Neuronal stem cell (in vitro differentiated cells): ENCODE measurements around the gene TRIM3.
A peak's percentile ranks its signal among the peaks of the same experiment; 100 is the strongest.

Experiments
- DNase-seq: peaks from one replicate; pipeline ENCODE4 v3.0.0-alpha.2; 2013; ENCODE audit warnings: low spot score
- H2AFZ ChIP-seq: one replicate; pipeline ENCODE4 v1.6.1; 2013; ENCODE audit warnings: mild to moderate bottlenecking, low read length, inconsistent platforms
- H2AK5ac ChIP-seq: 2 replicates; pipeline ENCODE4 v1.6.1; 2013; ENCODE audit warnings: low read depth, mild to moderate bottlenecking, inconsistent platforms, low read length, moderate library complexity, mixed read lengths
- H2BK120ac ChIP-seq: 2 replicates; pipeline ENCODE4 v1.6.1; 2013; ENCODE audit warnings: low read depth, mild to moderate bottlenecking, inconsistent platforms, low read length, moderate library complexity, mixed read lengths
- H2BK12ac ChIP-seq: one replicate; pipeline ENCODE4 v1.6.1; 2013; ENCODE audit warnings: low read length, inconsistent platforms
- H2BK15ac ChIP-seq: 2 replicates; pipeline ENCODE4 v1.6.1; 2013; ENCODE audit warnings: mild to moderate bottlenecking, low read length, inconsistent platforms, mixed read lengths
- H2BK5ac ChIP-seq: one replicate; pipeline ENCODE4 v1.6.1; 2013; ENCODE audit warnings: inconsistent platforms, mild to moderate bottlenecking, low read length, moderate library complexity
- H3K14ac ChIP-seq: one replicate; pipeline ENCODE4 v1.6.1; 2013; ENCODE audit warnings: low read length, inconsistent platforms
- H3K18ac ChIP-seq: 2 replicates; pipeline ENCODE4 v1.6.1; 2013; ENCODE audit warnings: low read length, inconsistent platforms
- H3K23ac ChIP-seq: 2 replicates; pipeline ENCODE4 v1.6.1; 2013; ENCODE audit warnings: low read depth, mild to moderate bottlenecking, mixed read lengths, low read length, inconsistent platforms; ENCODE audit not compliant: poor library complexity
- H3K27ac ChIP-seq: replicated peaks from 3 replicates; pipeline ENCODE4 v1.5.1; 2013; ENCODE audit warnings: low read length, inconsistent platforms
- H3K27me3 ChIP-seq, 3 experiments: 2 replicates each; pipeline ENCODE4 v1.6.1; 2013; ENCODE audit warnings: low read length in 3 of 3, mild to moderate bottlenecking in 2 of 3, inconsistent platforms in 1 of 3, low read depth in 1 of 3, mixed read lengths in 1 of 3, moderate library complexity in 1 of 3; ENCODE audit not compliant: control insufficient read depth in 3 of 3, insufficient read depth in 3 of 3
- H3K36me3 ChIP-seq, 2 donors: replicated peaks in 1 of 2; 2 replicates each; pipeline ENCODE4 v1.6.1; 2013; ENCODE audit warnings: low read length in 2 of 2; ENCODE audit not compliant: control insufficient read depth in 2 of 2, insufficient read depth in 2 of 2
- H3K4ac ChIP-seq: 2 replicates; pipeline ENCODE4 v1.6.1; 2013; ENCODE audit warnings: inconsistent platforms, mild to moderate bottlenecking, low read length, moderate library complexity
- H3K4me1 ChIP-seq, 2 donors: 1 replicate in 1 of 2; 2 replicates in 1 of 2; pipeline ENCODE4 v1.6.1; 2013; ENCODE audit warnings: low read length in 2 of 2, low read depth in 1 of 2; ENCODE audit not compliant: control insufficient read depth in 2 of 2, insufficient read depth in 1 of 2
- H3K4me2 ChIP-seq: one replicate; pipeline ENCODE4 v1.6.1; 2013; ENCODE audit warnings: mild to moderate bottlenecking, low read length, inconsistent platforms; ENCODE audit not compliant: insufficient read depth, poor library complexity, severe bottlenecking
- H3K4me3 ChIP-seq, 2 donors: 2 replicates each; pipeline ENCODE4 v1.5.1; 2013; ENCODE audit warnings: low read length in 2 of 2, mild to moderate bottlenecking in 2 of 2, inconsistent platforms in 1 of 2, moderate library complexity in 1 of 2
- H3K79me1 ChIP-seq: one replicate; pipeline ENCODE4 v1.6.1; 2013; ENCODE audit warnings: low read depth, mild to moderate bottlenecking, inconsistent platforms, low read length, moderate library complexity
- H3K9ac ChIP-seq: one replicate; pipeline ENCODE4 v1.6.1; 2013; ENCODE audit warnings: mild to moderate bottlenecking, low read depth, low read length, inconsistent platforms; ENCODE audit not compliant: poor library complexity
- H3K9me3 ChIP-seq, 2 donors: replicated peaks in 1 of 2; 2 replicates each; pipeline versions ENCODE3 to v1.6.1; 2013; ENCODE audit warnings: low read length in 2 of 2, mild to moderate bottlenecking in 2 of 2, inconsistent platforms in 1 of 2, low read depth in 1 of 2, mixed read lengths in 1 of 2, moderate library complexity in 1 of 2; ENCODE audit not compliant: control insufficient read depth in 2 of 2, insufficient read depth in 1 of 2
- H4K8ac ChIP-seq: one replicate; pipeline ENCODE4 v1.6.1; 2013; ENCODE audit warnings: low read depth, mild to moderate bottlenecking, inconsistent platforms, low read length, moderate library complexity
- H4K91ac ChIP-seq: one replicate; pipeline ENCODE4 v1.6.1; 2013; ENCODE audit warnings: low read length, low read depth, mild to moderate bottlenecking, inconsistent platforms; ENCODE audit not compliant: poor library complexity
- WGBS, 2 donors: extraction: QIAGEN DNeasy Blood & Tissue Kit; methylation state at CpG; one replicate each; pipeline ENCODE4 v1.1.7; 2013; ENCODE audit warnings: missing lambda C conversion rate in 2 of 2, mixed read lengths in 1 of 2; ENCODE audit not compliant: insufficient read length in 2 of 2, insufficient replicate concordance in 1 of 2; ENCODE audit errors: extremely low coverage in 2 of 2; 5-methylcytosine and 5-hydroxymethylcytosine counted together

The TRIM3 gene

GRCh38 chr11:6413791-6414201 is 59.9 kb downstream of the TRIM3 start:
- no peaks in the 10 kb centered on the region for H3K9me3 ChIP-seq
- peaks cover 12 to 26% of the 10 kb centered on the region in 2 donors for H3K36me3 ChIP-seq
- H2BK5ac ChIP-seq: no peak overlapping the region
- H3K4me1 ChIP-seq: peaks cover 3 to 5% of the 10 kb centered on the region in 2 donors
- H3K18ac ChIP-seq: no peak overlapping the region
- H4K91ac ChIP-seq: no peak overlapping the region
- H3K4me3 ChIP-seq: no peak overlapping the region
- no peak overlapping the region for H3K9ac ChIP-seq
- no peak overlapping the region for H2BK15ac ChIP-seq
- no peak overlapping the region for H3K4me2 ChIP-seq
- peaks cover 8% of the 10 kb centered on the region for H3K79me1 ChIP-seq
- no peaks in the 10 kb centered on the region for H3K27me3 ChIP-seq
- no peak overlapping the region for H4K8ac ChIP-seq
- H3K27ac ChIP-seq: no peak overlapping the region
- no peak overlapping the region for H2AK5ac ChIP-seq
- no CpG with 5 or more reads among the region's 12 CpGs for WGBS, 2 donors
- no peak overlapping the region for H2BK12ac ChIP-seq
- H3K4ac ChIP-seq: no peak overlapping the region
- no peak overlapping the region for H3K14ac ChIP-seq
- no peak overlapping the region for H2BK120ac ChIP-seq
- no peak for DNase-seq
- no peak overlapping the region for H2AFZ ChIP-seq
- H3K23ac ChIP-seq: no peak overlapping the region

GRCh38 chr11:6411594-6412031 is 62.1 kb downstream of the TRIM3 start:
- Histone ChIP-seq H2AK5ac (no peak overlapping the region), H2BK120ac (no peak overlapping the region), H3K23ac (no peak overlapping the region), H3K18ac (no peak overlapping the region), H3K4me2 (no peak overlapping the region), H3K9ac (no peak overlapping the region), H2AFZ (no peak overlapping the region), H3K4ac (no peak overlapping the region), H3K4me3 (no peak overlapping the region), H3K27ac (no peak overlapping the region), H3K79me1 (peaks cover 4% of the 10 kb centered on the region), H3K4me1 (peaks cover 0 to 5% of the 10 kb centered on the region in 2 donors), H3K27me3 (no peaks in the 10 kb centered on the region), H2BK12ac (no peak overlapping the region), H3K9me3 (no peaks in the 10 kb centered on the region), H4K91ac (no peak overlapping the region), H3K36me3 (peaks cover 12 to 32% of the 10 kb centered on the region in 2 donors), H4K8ac (no peak overlapping the region), H3K14ac (no peak overlapping the region), H2BK15ac (no peak overlapping the region), H2BK5ac (no peak overlapping the region)
- no peak for DNase-seq
- WGBS, 2 donors: no CpG with 5 or more reads among the region's 10 CpGs

- no peak overlapping the region for H2AK5ac ChIP-seq
- H3K79me1 ChIP-seq: peaks cover 4% of the 10 kb centered on the region
- no peak overlapping the region for H2BK15ac ChIP-seq
- no peak overlapping the region for H3K14ac ChIP-seq
- no peak overlapping the region for H4K91ac ChIP-seq
- WGBS, 2 donors: no CpG with 5 or more reads among the region's 23 CpGs
- H2BK120ac ChIP-seq: no peak overlapping the region
- no peak overlapping the region for H2BK5ac ChIP-seq
- H3K4me1 ChIP-seq: peaks cover 0 to 6% of the 10 kb centered on the region in 2 donors
- no peak overlapping the region for H3K9ac ChIP-seq
- H2BK12ac ChIP-seq: no peak overlapping the region
- no peak overlapping the region for H3K4me2 ChIP-seq
- H3K23ac ChIP-seq: peak overlapping the region; percentile 25
- no peak overlapping the region for H3K4me3 ChIP-seq
- H3K27me3 ChIP-seq: no peaks in the 10 kb centered on the region
- H3K36me3 ChIP-seq: peaks cover 12 to 34% of the 10 kb centered on the region in 2 donors
- no peak overlapping the region for H3K27ac ChIP-seq
- peak overlapping the region; percentile 15 for H3K18ac ChIP-seq
- no peaks in the 10 kb centered on the region for H3K9me3 ChIP-seq
- H2AFZ ChIP-seq: no peak overlapping the region
- no peak overlapping the region for H3K4ac ChIP-seq
- DNase-seq: no peak
- no peak overlapping the region for H4K8ac ChIP-seq
These were observed 62.9 kb downstream of the TRIM3 start for GRCh38 chr11:6410695-6411430.

- Histone ChIP-seq H4K8ac (no peak overlapping the region), H3K4ac (no peak overlapping the region), H3K14ac (no peak overlapping the region), H3K9ac (no peak overlapping the region), H2BK5ac (no peak overlapping the region), H3K27ac (no peak overlapping the region), H3K4me3 (no peak overlapping the region), H2AK5ac (no peak overlapping the region), H3K4me2 (no peak overlapping the region), H2BK120ac (no peak overlapping the region), H3K23ac (no peak overlapping the region), H3K4me1 (peaks cover 16 to 22% of the 10 kb centered on the region in 2 donors), H2AFZ (no peak overlapping the region), H3K79me1 (peaks cover 10% of the 10 kb centered on the region), H3K9me3 (no peaks in the 10 kb centered on the region), H3K36me3 (peaks cover 26 to 58% of the 10 kb centered on the region in 2 donors), H4K91ac (no peak overlapping the region), H2BK15ac (no peak overlapping the region), H3K18ac (no peak overlapping the region), H3K27me3 (no peaks in the 10 kb centered on the region), H2BK12ac (no peak overlapping the region)
- no CpG with 5 or more reads among the region's 2 CpGs for WGBS, 2 donors
- no peak for DNase-seq
These were observed 67.4 kb downstream of the TRIM3 start for GRCh38 chr11:6406370-6406769.
